Activated gamma-delta T cell (primary cell): ENCODE measurements around the gene FAT1.

Experiments
- DNase-seq: peaks from one replicate; lab custom pipeline; 2025; lab: John Stamatoyannopoulos, UW

FAT1 gene

DNA sequence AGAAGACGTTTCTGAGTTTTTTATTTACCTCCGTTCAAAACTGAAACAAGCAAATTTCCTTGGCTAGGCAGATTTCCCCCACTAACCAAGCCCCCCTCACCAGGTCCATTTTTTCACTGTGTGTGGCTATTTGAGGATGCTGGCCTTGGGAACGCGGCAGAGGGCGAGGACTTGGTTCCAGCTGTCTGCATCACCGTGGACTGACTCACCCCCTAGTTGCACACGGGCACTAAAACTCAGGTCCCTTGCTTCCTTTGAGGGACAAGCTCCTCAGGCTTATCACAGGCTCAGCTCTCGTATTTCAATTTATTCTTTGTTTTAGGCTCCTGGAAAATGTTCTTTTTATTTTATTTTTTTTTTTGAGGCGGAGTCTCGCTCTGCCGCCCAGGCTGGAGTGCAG lies 159.9 kb downstream of the FAT1 start:
- DNase-seq, result no peak

- DNase-seq, result no peak
Observed at GRCh38 chr4:186561748-186562147, 161.9 kb downstream of the FAT1 start.

DNA sequence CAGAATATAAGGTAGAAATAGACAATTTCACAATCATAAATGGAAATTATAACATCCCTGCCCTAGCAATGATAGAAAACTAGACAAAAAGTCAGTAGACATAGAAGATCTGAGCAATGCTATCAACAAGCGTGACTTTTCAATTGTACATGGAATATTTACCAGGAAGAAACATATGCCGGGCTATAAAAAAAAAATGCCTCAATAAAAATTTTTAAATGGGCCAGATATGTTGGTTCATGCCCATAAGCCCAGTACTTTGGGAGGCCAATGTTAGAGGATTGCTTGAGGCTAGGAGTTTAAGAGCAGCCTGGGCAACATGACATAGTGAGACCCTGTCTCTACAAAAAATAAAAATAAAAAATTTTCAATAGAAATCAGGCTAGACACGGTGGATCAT lies 163.0 kb downstream of the FAT1 start:
- DNase-seq, result no peak

- no peak for DNase-seq
Observed at GRCh38 chr4:186557486-186557885, 166.2 kb downstream of the FAT1 start.

DNA sequence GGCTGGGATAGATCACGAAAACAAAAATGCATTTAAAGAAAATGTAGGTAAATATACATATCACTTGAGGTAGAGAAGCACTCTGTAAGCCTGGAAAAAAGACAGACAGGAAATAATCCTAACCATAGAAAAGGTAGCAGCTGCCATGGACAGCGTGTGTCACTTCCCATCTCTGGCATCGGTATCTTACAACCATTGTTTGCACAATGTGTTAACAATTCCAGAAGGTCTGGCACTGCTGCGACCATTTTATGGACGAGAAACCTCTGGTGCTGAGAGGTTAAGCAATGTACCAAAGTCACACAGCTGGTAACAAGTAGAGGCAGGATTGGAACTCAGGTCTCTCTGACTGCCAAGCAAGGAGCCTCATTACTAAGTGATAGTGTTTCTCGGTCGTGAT lies 166.6 kb downstream of the FAT1 start:
- DNase-seq, result no peak

DNA sequence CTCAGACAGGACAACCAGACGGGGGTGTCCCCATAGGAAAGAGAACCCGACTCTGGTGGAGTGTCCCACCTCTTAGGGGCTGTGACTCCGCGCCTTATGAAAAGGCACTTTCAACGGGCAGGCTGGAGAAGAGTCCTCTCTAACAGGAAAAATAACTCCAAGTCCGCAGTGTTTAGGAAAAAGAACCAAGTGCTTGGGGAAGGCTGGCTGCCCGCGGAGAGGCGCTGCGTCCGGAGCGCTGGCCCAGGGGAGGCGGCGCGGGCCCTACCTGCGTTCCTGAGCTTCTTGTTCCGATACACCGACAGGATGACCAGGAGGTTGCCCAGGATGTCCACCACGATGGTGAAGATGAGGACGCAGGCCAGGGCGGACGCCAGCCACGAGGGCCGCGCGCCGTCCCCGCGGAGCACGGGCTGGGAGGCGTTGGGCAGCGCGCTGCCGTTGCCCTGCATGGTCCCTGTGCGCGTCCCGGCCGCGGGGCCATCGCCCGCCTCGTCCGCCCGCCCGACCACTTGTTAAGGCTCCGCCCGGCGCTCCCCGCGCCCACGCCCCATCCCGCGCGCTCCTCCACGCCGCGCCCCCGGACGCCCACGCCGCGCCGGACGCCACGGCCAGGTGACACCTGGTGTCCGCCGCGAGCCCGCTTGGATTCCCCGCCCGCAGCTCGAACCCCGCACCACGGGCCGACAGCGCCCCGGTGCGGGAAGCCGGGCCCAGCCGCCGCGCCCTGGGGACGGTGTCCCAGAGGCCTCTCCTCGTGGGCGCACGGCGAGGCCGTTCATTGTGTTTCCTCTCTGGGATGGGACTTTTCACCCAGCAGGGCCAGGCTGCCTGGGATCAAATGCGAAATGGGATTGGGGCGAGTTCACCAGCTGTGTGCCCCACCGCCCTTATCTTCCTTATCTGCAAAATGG lies 168.5 kb downstream of the FAT1 start, which contains the start of gene MTNR1A:
Gene MTNR1A (minus strand): TSS at position 654 of the 914 bp plus-strand sequence. CDS start 202 bp downstream, at position 452.
- DNase-seq, result no peak

DNA sequence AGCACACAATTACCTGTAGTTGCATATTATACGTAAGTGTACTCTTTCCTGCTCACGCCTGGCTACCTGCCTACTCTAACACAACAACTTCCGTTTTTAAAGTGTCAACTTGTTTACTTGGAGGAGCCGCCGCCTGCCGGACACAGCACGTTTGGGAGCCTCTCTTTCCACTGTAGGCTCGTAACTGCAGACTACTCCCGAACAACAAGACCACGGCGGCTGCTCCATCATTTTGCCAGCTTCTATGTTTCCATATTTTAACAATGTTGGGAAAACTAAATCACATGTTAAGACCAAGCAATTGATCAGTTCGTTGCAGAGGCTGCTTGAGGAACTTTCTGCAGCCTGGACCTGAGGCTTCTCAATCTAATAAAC lies 169.1 kb downstream of the FAT1 start:
- no peak for DNase-seq

DNA sequence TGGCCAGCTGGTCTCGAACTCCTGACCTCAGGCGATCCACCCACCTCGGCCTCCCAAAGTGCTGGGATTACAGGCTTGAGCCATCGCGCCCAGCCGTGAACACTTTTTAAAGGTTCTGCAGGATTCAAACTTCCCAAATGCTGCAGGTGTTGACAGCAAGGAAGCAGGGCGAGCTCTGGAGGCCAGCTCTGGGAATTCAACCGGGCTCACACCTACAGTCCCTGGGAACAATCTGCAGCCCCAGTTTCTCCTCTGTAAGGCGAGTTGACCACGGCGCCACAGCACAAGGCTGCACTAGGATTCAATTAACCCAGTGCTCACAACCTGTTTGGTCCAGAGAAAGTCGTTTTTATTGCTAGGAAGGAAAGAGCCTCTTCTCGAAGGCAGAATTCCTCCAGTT lies 169.9 kb downstream of the FAT1 start:
- no peak for DNase-seq

DNA sequence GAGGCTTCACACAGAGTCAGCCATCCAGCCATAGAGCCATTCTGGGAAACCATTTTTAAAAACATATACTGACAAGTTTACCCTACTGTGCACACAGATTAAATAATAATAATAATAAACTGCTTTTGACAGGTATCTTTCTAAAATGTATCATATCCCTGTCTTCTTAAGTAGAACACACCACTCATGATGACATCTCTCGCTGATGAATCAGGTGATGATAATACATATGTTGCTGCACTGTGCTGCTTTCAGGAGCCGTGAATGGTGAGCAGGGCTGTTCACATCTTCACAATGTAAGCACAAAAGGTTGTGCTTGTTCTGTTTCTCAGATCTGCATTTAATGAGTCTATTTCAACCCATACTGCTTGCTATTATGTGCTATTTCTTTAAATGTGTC lies 171.8 kb downstream of the FAT1 start:
- DNase-seq, result no peak

DNA sequence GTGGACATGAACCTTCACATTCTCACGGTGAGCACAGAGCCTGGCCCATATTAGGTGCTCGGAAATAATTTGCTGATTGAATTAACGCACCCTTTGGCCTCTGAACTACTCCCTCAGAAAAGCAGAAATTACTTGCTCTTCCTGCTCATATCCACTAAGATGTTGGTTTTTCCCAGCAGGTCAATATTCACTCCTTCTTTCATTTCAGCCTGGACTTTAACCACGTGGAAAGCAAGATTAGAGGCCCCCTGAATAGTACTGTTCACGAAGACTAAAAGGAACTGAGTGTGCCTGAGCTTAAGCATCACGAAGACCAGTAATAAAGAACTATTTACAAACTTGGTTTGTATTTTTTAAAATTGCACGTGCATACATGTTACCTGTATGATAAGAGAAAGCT lies 178.2 kb downstream of the FAT1 start:
- DNase-seq, result no peak

GRCh38 chr4:186543206-186543605 lies 180.4 kb downstream of the FAT1 start:
- no peak for DNase-seq

DNA sequence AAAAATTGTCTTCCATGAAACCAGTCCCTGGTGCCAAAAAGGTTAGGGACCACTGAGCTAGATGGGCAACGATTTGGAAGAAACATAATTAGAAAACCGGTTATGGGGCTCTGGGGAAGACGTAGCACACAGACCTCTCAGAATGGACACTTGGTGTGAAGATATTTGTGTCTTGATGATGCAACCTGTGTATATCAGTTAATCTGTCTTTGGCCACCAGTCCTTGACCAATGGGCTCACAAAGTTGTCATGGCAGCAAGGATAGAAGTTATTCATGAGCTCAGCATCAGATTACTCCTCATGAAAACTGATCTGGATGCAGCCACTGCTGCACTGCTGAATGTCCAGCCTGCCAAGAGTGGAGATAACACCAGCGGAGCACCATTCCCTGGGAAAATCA lies 181.9 kb downstream of the FAT1 start:
- DNase-seq, result no peak

GRCh38 chr4:186537843-186538521 lies 185.7 kb downstream of the FAT1 start:
- no peak for DNase-seq
